MM.1S (cell line): ENCODE measurements around the gene S100Z.

Source experiments
- EZH2phosphoT487 ChIP-seq: fragments of 300-600 bp; sonication (generic); IDR thresholded peaks from 2 replicates; pipeline ENCODE4 v1.6.1; 2018; ENCODE audit warnings: antibody characterized with exemption, low read length
- TF ChIP-seq, protein P1 (sequence below): fragments of 300-600 bp; sonication (generic); IDR thresholded peaks from 2 replicates; pipeline ENCODE4 v1.5.1; 2016; ENCODE audit warnings: antibody characterized with exemption, low read length, mixed read lengths

DNA sequence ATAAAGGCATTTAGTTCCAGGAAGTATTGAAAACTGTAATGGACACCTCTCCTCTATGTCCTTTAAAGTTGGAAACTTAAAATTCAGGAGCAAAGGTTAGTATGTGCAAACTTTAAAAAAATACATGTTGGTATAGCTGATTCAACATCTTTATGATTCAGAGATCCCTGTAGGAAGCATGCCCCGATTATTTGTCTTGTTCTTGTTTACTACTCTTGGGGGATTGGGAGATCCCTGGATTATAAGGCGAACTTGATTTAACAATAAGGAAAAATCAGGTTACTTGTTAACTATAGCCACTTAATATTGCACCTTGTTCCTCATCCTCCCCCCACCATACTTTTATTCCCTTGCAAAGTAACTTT is 29.3 kb upstream of the S100Z start:
- TF ChIP-seq, protein P1, sequence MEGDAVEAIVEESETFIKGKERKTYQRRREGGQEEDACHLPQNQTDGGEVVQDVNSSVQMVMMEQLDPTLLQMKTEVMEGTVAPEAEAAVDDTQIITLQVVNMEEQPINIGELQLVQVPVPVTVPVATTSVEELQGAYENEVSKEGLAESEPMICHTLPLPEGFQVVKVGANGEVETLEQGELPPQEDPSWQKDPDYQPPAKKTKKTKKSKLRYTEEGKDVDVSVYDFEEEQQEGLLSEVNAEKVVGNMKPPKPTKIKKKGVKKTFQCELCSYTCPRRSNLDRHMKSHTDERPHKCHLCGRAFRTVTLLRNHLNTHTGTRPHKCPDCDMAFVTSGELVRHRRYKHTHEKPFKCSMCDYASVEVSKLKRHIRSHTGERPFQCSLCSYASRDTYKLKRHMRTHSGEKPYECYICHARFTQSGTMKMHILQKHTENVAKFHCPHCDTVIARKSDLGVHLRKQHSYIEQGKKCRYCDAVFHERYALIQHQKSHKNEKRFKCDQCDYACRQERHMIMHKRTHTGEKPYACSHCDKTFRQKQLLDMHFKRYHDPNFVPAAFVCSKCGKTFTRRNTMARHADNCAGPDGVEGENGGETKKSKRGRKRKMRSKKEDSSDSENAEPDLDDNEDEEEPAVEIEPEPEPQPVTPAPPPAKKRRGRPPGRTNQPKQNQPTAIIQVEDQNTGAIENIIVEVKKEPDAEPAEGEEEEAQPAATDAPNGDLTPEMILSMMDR, result no peak
- no peak for TF ChIP-seq EZH2phosphoT487
